SK-N-SH treated with all-trans-retinoic acid at 6 μM for 48 hours (cell line): ENCODE measurements around the gene PRODH2.

Experiments used
- ATAC-seq: fragments of 200-7000 bp; cut with Tn5 transposase; 3 replicates; pipeline ENCODE4 v1.9.1; 2020; ENCODE audit warnings: mild to moderate bottlenecking, moderate library complexity
- ARNTL ChIP-seq: fragments of 450-650 bp; formaldehyde crosslinking; IDR thresholded peaks from 2 replicates; pipeline ENCODE4 v1.5.0; 2020; ENCODE audit warnings: low read depth, mild to moderate bottlenecking, moderate library complexity, borderline replicate concordance
- BACH2 ChIP-seq: fragments of 250-450 bp; sonication (Bioruptor Pico); IDR thresholded peaks from 2 replicates; pipeline ENCODE4 v1.9.0; 2021; ENCODE audit warnings: mild to moderate bottlenecking, borderline replicate concordance
- CREB5 ChIP-seq: fragments of 250-450 bp; sonication (Bioruptor Pico); IDR thresholded peaks from 2 replicates; pipeline ENCODE4 v1.5.1; 2020; ENCODE audit warnings: low read depth, mild to moderate bottlenecking, moderate library complexity
- CSDC2 ChIP-seq: fragments of 250-450 bp; sonication (Bioruptor Pico); IDR thresholded peaks from 2 replicates; pipeline ENCODE4 v1.5.0; 2020; ENCODE audit warnings: mild to moderate bottlenecking, moderate library complexity
- CSRNP3 ChIP-seq: fragments of 250-450 bp; sonication (Bioruptor Pico); IDR thresholded peaks from 2 replicates; pipeline ENCODE4 v1.5.1; 2021; ENCODE audit warnings: mild to moderate bottlenecking, moderate library complexity
- ESRRG ChIP-seq: fragments of 250-450 bp; sonication (Bioruptor Pico); IDR thresholded peaks from 2 replicates; pipeline ENCODE4 v1.6.1; 2021; ENCODE audit warnings: mild to moderate bottlenecking
- GLIS3 ChIP-seq: fragments of 250-450 bp; sonication (Bioruptor Pico); IDR thresholded peaks from 2 replicates; pipeline ENCODE4 v1.5.0; 2020; ENCODE audit warnings: mild to moderate bottlenecking, moderate library complexity
- ISL1 ChIP-seq: fragments of 250-450 bp; sonication (Bioruptor Pico); IDR thresholded peaks from 2 replicates; pipeline ENCODE4 v2.1.2; 2022; ENCODE audit warnings: mild to moderate bottlenecking, moderate library complexity
- OSR1 ChIP-seq: fragments of 250-450 bp; sonication (Bioruptor Pico); IDR thresholded peaks from 2 replicates; pipeline ENCODE4 v1.8.0; 2022; ENCODE audit warnings: moderate library complexity, mild to moderate bottlenecking, inconsistent platforms
- PATZ1 ChIP-seq: fragments of 250-450 bp; sonication (Bioruptor Pico); IDR thresholded peaks from 2 replicates; pipeline ENCODE4 v1.8.0; 2020; ENCODE audit warnings: mild to moderate bottlenecking, moderate library complexity, borderline replicate concordance
- PPARA ChIP-seq: fragments of 250-450 bp; sonication (Bioruptor Pico); IDR thresholded peaks from 2 replicates; pipeline ENCODE4 v1.5.0; 2020; ENCODE audit warnings: mild to moderate bottlenecking, borderline replicate concordance
- RARB ChIP-seq: fragments of 250-450 bp; sonication (Bioruptor Pico); IDR thresholded peaks from 2 replicates; pipeline ENCODE4 v1.8.0; 2021; ENCODE audit warnings: mild to moderate bottlenecking, moderate library complexity
- SNAI2 ChIP-seq: fragments of 250-450 bp; sonication (Bioruptor Pico); IDR thresholded peaks from 2 replicates; pipeline ENCODE4 v1.5.0; 2020; ENCODE audit warnings: mild to moderate bottlenecking, moderate library complexity
- TCF4 ChIP-seq: fragments of 250-450 bp; sonication (Bioruptor Pico); IDR thresholded peaks from 2 replicates; pipeline ENCODE4 v1.8.0; 2021; ENCODE audit warnings: mild to moderate bottlenecking, moderate library complexity, borderline replicate concordance
- TOX ChIP-seq: fragments of 250-450 bp; sonication (Bioruptor Pico); IDR thresholded peaks from 2 replicates; pipeline ENCODE4 v1.8.0; 2021; ENCODE audit warnings: mild to moderate bottlenecking, moderate library complexity, borderline replicate concordance
- ZC3H10 ChIP-seq: fragments of 250-450 bp; sonication (Bioruptor Pico); IDR thresholded peaks from 2 replicates; pipeline ENCODE4 v1.5.1; 2021; ENCODE audit warnings: mild to moderate bottlenecking, moderate library complexity
- ZFP3 ChIP-seq: fragments of 250-450 bp; sonication (Bioruptor Pico); IDR thresholded peaks from 2 replicates; pipeline ENCODE4 v1.5.0; 2020; ENCODE audit warnings: mild to moderate bottlenecking, moderate library complexity
- ZFP30 ChIP-seq: fragments of 450-650 bp; formaldehyde crosslinking; IDR thresholded peaks from 2 replicates; pipeline ENCODE4 v1.5.0; 2022; ENCODE audit warnings: mild to moderate bottlenecking, moderate library complexity
- ZNF565 ChIP-seq: fragments of 450-650 bp; formaldehyde crosslinking; conservative IDR thresholded peaks from 2 replicates; pipeline ENCODE4 v1.5.0; 2020; ENCODE audit warnings: low read depth, mild to moderate bottlenecking, moderate library complexity
- ZNF70 ChIP-seq: fragments of 450-650 bp; formaldehyde crosslinking; IDR thresholded peaks from 2 replicates; pipeline ENCODE4 v1.5.0; 2020; ENCODE audit warnings: mild to moderate bottlenecking, moderate library complexity
- ZNF8 ChIP-seq: fragments of 450-650 bp; formaldehyde crosslinking; IDR thresholded peaks from 2 replicates; pipeline ENCODE4 v1.5.0; 2020; ENCODE audit warnings: mild to moderate bottlenecking, moderate library complexity
- TF ChIP-seq, protein P1 (sequence below): fragments of 250-450 bp; sonication (Bioruptor Pico); IDR thresholded peaks from 2 replicates; pipeline ENCODE4 v1.8.0; 2021; ENCODE audit warnings: low read depth, mild to moderate bottlenecking, moderate library complexity, borderline replicate concordance
- TF ChIP-seq, protein P2 (sequence below): fragments of 250-450 bp; sonication (Bioruptor Pico); IDR thresholded peaks from 2 replicates; pipeline ENCODE4 v1.5.0; 2020; ENCODE audit warnings: mild to moderate bottlenecking, moderate library complexity

PRODH2 gene

GRCh38 chr19:35816846-35817245 is 4.2 kb upstream of the PRODH2 start:
- no peak for ATAC-seq
- TF ChIP-seq BACH2 (CRISPR knock-in tag) (no peak), RARB (CRISPR knock-in tag) (no peak), GLIS3 (no peak), CSDC2 (CRISPR knock-in tag) (no peak), SNAI2 (CRISPR knock-in tag) (no peak), ZNF8 (CRISPR knock-in tag) (no peak), ZFP30 (no peak), ISL1 (CRISPR knock-in tag) (no peak), CSRNP3 (CRISPR knock-in tag) (no peak), TCF4 (CRISPR knock-in tag) (no peak), ZC3H10 (CRISPR knock-in tag) (no peak), ZNF565 (CRISPR knock-in tag) (no peak), ARNTL (no peak), ZNF70 (CRISPR knock-in tag) (no peak), ESRRG (CRISPR knock-in tag) (no peak), TOX (no peak)
- TF ChIP-seq, protein P1, sequence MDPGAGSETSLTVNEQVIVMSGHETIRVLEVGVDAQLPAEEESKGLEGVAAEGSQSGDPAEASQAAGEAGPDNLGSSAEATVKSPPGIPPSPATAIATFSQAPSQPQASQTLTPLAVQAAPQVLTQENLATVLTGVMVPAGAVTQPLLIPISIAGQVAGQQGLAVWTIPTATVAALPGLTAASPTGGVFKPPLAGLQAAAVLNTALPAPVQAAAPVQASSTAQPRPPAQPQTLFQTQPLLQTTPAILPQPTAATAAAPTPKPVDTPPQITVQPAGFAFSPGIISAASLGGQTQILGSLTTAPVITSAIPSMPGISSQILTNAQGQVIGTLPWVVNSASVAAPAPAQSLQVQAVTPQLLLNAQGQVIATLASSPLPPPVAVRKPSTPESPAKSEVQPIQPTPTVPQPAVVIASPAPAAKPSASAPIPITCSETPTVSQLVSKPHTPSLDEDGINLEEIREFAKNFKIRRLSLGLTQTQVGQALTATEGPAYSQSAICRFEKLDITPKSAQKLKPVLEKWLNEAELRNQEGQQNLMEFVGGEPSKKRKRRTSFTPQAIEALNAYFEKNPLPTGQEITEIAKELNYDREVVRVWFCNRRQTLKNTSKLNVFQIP (CRISPR knock-in tag), result no peak
- TF ChIP-seq, protein P2, sequence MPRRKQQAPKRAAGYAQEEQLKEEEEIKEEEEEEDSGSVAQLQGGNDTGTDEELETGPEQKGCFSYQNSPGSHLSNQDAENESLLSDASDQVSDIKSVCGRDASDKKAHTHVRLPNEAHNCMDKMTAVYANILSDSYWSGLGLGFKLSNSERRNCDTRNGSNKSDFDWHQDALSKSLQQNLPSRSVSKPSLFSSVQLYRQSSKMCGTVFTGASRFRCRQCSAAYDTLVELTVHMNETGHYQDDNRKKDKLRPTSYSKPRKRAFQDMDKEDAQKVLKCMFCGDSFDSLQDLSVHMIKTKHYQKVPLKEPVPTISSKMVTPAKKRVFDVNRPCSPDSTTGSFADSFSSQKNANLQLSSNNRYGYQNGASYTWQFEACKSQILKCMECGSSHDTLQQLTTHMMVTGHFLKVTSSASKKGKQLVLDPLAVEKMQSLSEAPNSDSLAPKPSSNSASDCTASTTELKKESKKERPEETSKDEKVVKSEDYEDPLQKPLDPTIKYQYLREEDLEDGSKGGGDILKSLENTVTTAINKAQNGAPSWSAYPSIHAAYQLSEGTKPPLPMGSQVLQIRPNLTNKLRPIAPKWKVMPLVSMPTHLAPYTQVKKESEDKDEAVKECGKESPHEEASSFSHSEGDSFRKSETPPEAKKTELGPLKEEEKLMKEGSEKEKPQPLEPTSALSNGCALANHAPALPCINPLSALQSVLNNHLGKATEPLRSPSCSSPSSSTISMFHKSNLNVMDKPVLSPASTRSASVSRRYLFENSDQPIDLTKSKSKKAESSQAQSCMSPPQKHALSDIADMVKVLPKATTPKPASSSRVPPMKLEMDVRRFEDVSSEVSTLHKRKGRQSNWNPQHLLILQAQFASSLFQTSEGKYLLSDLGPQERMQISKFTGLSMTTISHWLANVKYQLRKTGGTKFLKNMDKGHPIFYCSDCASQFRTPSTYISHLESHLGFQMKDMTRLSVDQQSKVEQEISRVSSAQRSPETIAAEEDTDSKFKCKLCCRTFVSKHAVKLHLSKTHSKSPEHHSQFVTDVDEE (CRISPR knock-in tag), result no peak

DNA sequence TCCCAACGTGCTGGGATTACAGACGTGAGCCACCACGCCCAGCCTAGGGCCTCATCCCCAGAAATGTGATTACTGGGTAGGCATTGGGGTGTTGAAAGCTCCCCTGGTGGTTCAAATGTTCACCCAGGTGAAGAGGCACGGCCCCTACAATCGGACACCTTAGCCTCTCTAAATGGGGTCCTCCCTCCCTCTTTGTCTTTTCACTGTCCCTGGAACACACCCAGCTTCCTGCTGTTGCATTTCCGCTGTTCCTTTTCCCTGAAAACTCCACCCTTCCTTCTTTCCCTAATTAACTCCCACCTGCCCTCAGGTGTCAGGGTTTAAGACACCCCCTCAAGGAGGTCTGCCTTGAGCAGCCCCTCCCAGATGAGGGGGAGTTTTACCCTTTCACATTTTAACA is 3.6 kb upstream of the PRODH2 start:
- ATAC-seq, result no peak
- TF ChIP-seq CSDC2 (CRISPR knock-in tag) (no peak), ZC3H10 (CRISPR knock-in tag) (no peak), CREB5 (no peak), ZFP30 (no peak), GLIS3 (no peak), OSR1 (CRISPR knock-in tag) (no peak), SNAI2 (CRISPR knock-in tag) (no peak), PPARA (CRISPR knock-in tag) (no peak), CSRNP3 (CRISPR knock-in tag) (no peak), ZFP3 (CRISPR knock-in tag) (no peak), TOX (no peak), RARB (CRISPR knock-in tag) (no peak), PATZ1 (no peak), ISL1 (CRISPR knock-in tag) (no peak)
- TF ChIP-seq, protein P1 (CRISPR knock-in tag), result no peak
- TF ChIP-seq, protein P2 (CRISPR knock-in tag), result no peak
